Activated CD8-positive, alpha-beta memory T cell treated with anti-CD3 and anti-CD28 coated beads for 36 hours (primary cell): ENCODE results near the gene SLC39A3. TPM values are rescaled to one million over a fixed set of nuclear protein-coding genes. Genes with fewer than 3 reads are reported as not detected.
"Not testable (repeated sequence)": the region's sequence is repeated elsewhere in the genome, so short reads cannot be mapped to it uniquely, and the experiment has no call there.

ENCODE experiments used
- CTCF ChIA-PET: fragments of 350-600 bp; sonication (Branson Sonifier 250); formaldehyde crosslinking; loops from one replicate; lab custom pipeline; 2021; ENCODE audit warnings: antibody characterized with exemption; lab: Charles Lee
- POLR2A ChIA-PET: fragments of 350-600 bp; sonication (Branson Sonifier 250); formaldehyde crosslinking; loops from one replicate; lab custom pipeline; 2021; ENCODE audit warnings: antibody characterized with exemption; lab: Charles Lee
- total RNA-seq, 2 experiments: library from RNA; stranded (reverse); gene quantifications; one replicate each; pipeline ENCODE4 v1.2.3, GENCODE V29; 2021

SLC39A3 gene
- total RNA-seq, 2 experiments from 2014 or later, result 50.8 to 57.4 TPM

DNA sequence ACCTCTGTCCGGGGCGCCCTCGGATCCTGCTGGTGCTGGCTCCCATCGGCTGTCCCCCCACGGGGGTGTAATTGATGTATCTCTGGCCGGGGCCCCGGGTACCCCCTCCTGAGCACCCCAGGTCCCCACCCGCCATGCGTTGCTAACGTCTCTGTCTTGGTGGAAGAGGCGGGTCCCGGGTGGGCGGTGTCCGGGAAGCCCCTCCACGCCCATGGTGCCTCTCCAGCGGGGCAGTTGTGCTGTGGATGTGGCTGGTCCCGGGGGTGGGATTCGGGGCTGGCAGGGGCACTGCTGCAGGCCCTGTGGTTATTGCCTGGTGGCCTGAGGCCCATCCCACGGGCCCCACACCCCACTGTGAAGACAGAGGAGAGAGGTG lies 23.6 kb downstream of the SLC39A3 start:
- CTCF ChIA-PET, result no interaction called here
- POLR2A ChIA-PET, result no interaction called here

GRCh38 chr19:2715470-2716274 lies 24.1 kb downstream of the SLC39A3 start:
- ChIA-PET CTCF (interaction anchor here (0.6 kb wide), 1 partner anchor 288 kb away, joined by 3 read pairs; the partner anchor contains the start of gene TIMM13), POLR2A (no interaction called here)

DNA sequence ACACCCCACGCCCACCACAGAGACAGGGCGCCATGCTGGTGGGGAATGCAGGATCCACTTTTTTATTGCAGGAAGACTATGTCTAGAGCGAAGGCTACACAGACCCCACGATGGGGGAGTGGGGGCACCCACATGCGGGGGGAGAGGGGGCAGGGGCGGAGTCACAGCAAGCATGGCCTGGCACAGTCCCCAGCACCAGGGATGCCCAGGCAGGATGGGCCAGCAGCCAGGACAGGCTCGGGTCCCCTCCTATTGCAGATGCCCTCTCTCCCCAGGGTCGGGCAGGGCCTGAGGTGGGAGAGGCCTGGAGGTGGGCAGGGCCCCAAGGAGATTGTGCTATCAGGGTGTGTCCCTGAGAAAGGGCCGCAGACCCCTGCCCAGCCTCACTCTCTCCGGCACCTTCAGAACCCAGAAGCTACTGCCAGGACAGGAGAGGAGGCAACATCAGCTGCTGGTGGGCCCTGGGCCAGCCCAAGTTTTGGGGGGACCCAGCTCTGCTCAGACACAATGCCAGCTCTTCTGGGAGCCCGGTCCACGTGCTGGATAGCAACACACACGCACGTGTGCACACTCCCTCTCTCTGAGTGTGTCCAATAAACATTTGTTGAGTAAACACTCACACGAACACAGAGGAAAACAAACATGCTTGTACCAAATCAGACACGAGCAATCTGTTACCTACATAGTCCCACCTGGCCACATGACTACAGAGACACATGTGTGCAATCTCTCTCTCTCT lies 25.1 kb downstream of the SLC39A3 start:
- ChIA-PET POLR2A (no interaction called here), CTCF (interaction anchor here (0.6 kb wide), 1 partner anchor 287 kb away, joined by 3 read pairs; the partner anchor contains the start of gene TIMM13)

DNA sequence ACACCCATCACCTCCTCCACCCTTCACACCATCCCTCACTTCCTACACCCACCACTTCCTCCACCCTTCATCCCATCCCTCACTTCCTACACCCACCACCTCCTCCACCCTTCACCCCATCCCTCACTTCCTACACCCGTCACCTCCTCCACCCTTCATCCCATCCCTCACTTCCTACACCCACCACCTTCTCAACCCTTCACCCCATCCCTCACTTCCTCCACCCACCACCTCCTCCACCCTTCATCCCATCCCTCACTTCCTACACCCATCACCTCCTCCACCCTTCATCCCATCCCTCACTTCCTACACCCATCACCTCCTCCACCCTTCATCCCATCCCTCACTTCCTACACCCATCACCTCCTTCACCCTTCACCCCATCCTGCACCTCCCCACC lies 25.7 kb downstream of the SLC39A3 start:
- POLR2A ChIA-PET, CTCF ChIA-PET: not testable (repeated sequence)

DNA sequence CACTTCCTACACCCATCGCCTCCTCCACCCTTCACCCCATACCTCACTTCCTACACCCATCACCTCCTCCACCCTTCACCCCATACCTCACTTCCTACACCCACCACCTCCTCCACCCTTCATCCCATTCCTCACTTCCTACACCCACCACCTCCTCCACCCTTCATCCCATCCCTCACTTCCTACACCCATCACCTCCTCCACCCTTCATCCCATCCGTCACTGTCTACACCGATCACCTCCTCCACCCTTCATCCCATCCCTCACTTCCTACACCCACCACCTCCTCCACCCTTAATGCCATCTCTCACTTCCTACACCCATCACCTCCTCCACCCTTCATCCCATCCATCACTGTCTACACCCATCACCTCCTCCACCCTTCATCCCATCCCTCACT lies 26.6 kb downstream of the SLC39A3 start:
- CTCF ChIA-PET, POLR2A ChIA-PET: not testable (repeated sequence)

DNA sequence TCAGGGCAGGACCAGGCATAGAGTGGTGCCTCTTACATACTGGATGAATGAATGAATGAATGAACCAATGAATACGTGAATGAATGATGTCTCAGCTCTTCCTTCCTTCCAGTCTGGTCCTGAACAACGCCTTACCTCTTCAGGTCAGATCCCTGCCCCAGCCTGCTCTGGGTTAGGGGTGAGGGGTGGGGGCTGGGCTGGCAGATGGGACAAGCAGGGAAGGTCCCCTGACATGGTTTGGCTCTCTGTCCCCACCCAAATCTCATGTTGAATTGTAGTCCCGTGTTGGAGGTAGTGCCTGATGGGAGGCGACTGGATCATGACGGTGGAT lies 28.0 kb downstream of the SLC39A3 start:
- POLR2A ChIA-PET, result no interaction called here
- CTCF ChIA-PET, result no interaction called here

GRCh38 chr19:2711172-2711874 lies 28.5 kb downstream of the SLC39A3 start:
- CTCF ChIA-PET, result no interaction called here
- POLR2A ChIA-PET, result no interaction called here

DNA sequence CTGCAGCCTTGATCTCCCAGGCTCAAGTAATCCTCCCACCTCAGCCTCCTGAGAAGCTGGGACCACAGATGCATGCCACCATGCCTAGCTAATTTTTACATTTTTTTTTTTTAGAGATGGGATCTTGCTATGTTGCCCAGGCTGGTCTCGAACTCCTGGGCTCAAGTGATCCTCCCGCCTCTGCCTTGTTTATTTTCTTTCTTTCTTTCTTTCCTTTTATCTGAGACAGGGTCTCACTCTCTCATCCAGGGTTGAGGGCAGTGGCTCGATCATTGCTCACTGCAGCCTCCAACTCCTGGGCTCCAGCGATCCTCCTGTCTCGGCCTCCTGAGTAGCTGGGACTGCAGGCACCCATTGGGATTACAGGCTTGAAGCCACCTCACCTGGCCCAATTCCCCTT lies 33.6 kb downstream of the SLC39A3 start:
- POLR2A ChIA-PET, result no interaction called here
- CTCF ChIA-PET, result no interaction called here

DNA sequence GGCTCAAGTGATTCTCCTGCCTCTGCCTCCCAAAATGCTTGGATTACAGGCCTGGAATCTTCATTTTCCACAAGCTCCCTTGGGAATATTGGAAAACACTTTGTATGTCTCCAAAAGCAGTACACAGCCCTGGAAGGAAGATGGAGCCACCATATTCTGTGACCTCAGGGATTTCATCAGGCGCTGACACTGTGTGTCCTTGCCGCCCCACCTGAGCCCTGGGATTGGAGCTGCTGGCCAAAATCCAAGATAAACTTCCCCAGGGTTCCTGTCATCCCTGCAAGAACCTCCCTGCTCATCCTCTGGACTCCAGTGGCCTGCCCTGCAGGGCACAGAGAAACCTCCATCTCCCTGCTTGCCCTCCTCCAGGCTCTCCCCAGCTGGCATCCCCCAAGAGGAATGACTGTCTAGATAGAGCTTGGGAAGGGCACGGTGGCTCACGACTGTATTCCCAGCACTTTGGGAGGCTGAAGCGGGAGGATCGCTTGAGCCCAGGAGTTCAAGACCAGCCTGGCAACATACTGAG lies 36.1 kb downstream of the SLC39A3 start:
- POLR2A ChIA-PET, result interaction anchor here (0.5 kb wide), 1 partner anchor 651 kb away, joined by 4 read pairs; no protein-coding TSS in a partner anchor
- CTCF ChIA-PET, result interaction anchor here (0.6 to 1.5 kb wide), 2 partner anchors 41 to 259 kb away, joined by 3 to 4 read pairs; no protein-coding TSS in a partner anchor

- CTCF ChIA-PET, result interaction anchor here (0.6 to 1.5 kb wide), 2 partner anchors 41 to 260 kb away, joined by 3 to 4 read pairs; no protein-coding TSS in a partner anchor
- POLR2A ChIA-PET, result interaction anchor here (0.5 kb wide), 1 partner anchor 650 kb away, joined by 4 read pairs; no protein-coding TSS in a partner anchor
Observed at GRCh38 chr19:2703077-2703437, 36.8 kb downstream of the SLC39A3 start.

GRCh38 chr19:2702170-2703076 lies 37.4 kb downstream of the SLC39A3 start, which contains the start of gene GNG7:
TSS of gene GNG7 (minus strand) at chr19:2702694. CDS start at chr19:2520688, 182,006 bp downstream.
- POLR2A ChIA-PET, result no interaction called here
- CTCF ChIA-PET, result interaction anchor here (1.2 kb wide), 1 partner anchor 54 kb away, joined by 7 read pairs; no protein-coding TSS in a partner anchor

DNA sequence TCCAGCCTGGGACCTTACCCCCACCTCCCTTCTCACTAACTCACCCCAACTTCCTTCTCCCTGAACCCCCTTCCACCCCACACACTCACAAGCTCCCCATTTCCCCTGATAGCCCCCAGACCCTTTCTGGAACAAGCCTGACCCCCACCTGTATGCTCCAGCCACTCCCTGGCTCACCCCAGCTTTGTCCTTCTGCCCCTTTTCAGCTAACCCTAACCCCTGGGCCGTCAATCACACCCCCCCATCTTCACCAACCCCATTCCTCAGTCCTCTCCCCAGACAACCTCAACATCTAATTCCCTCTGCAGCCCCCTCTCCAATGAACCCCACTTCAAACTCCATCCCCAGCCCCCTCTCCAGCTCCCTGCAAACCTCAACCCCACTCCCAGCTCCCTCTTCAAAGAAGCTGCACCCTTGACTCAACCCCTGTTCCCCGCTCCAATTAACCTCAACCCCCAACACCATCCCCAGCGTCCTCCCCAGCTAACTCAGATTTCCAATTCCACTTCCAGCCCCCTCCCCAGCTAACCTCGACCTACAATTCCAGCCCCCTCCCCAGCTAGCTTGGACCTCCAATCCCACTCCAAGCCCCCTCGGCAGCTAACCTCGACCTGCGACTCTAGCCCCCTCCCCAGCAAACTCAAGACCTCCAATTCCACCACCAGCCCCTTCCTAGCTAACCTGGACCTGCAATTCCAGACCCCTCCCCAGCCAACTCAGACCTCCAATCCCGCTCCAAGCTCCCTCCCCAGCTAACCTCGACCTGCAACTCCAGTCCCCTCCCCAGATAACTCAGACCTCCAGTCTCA lies 38.3 kb downstream of the SLC39A3 start:
- ChIA-PET CTCF (interaction anchor here (0.5 to 1.2 kb wide), 2 partner anchors 53 to 242 kb away, joined by 6 to 7 read pairs; no protein-coding TSS in a partner anchor), POLR2A (no interaction called here)

GRCh38 chr19:2700660-2701360 lies 39.0 kb downstream of the SLC39A3 start:
- CTCF ChIA-PET, result interaction anchor here (0.5 to 1.2 kb wide), 3 partner anchors 52 to 242 kb away, joined by 3 to 7 read pairs (median 6); no protein-coding TSS in a partner anchor
- POLR2A ChIA-PET, result no interaction called here

GRCh38 chr19:2699413-2700140 lies 40.2 kb downstream of the SLC39A3 start:
- POLR2A ChIA-PET, result no interaction called here
- CTCF ChIA-PET, result interaction anchor here (0.7 to 0.8 kb wide), 2 partner anchors 50 to 51 kb away, joined by 3 read pairs; no protein-coding TSS in a partner anchor

DNA sequence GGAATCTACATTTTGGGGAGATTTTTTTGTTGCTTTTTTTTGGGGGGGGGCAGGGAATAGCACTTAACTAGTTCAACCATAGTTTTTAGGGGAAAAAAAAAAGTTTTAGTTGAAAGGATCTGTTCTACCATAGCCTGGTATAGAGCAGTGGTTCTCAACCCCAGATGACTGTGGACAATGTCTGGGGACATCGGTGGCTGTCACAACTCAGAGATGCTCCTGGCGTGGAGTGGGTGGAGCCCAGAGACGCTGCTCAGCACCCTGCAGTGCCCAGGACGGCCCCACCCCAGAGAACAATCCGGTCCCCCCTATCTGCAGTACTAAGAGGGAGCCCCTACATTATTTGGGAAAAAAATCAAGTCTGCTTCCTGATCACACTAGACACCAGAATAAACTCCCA lies 45.6 kb downstream of the SLC39A3 start:
- ChIA-PET POLR2A (no interaction called here), CTCF (no interaction called here)

GRCh38 chr19:2693492-2694160 lies 46.2 kb downstream of the SLC39A3 start:
- ChIA-PET CTCF (no interaction called here), POLR2A (no interaction called here)
